Suppressor macrophage (primary cell): Measurements from ENCODE around the gene SLC22A9.
"Not testable (repeated sequence)": the region's sequence is repeated elsewhere in the genome, so short reads cannot be mapped to it uniquely, and the experiment has no call there.

Experiments used
- DNase-seq, 4 experiments: peaks; one replicate each; pipeline ENCODE4 v3.0.0-alpha.2; 2020 to 2022
- total RNA-seq, 17 experiments: gene quantifications; one replicate each; lab custom pipeline; 2026; ENCODE audit warnings: mixed read lengths in 6 of 17, inconsistent platforms in 3 of 17; lab: John Stamatoyannopoulos, UW

The SLC22A9 gene
- total RNA-seq: 0 to 2.1 (median 0) reads per million in 17 experiments

- DNase-seq: no peak
Measured at GRCh38 chr11:63369165-63369970, at the start of gene SLC22A9. Gene SLC22A9 (plus strand): TSS chr11:63369785. CDS start chr11:63370057, 272 bp downstream.

GRCh38 chr11:63321723-63322122 is 47.9 kb upstream of the SLC22A9 start:
- no peak for DNase-seq

DNA sequence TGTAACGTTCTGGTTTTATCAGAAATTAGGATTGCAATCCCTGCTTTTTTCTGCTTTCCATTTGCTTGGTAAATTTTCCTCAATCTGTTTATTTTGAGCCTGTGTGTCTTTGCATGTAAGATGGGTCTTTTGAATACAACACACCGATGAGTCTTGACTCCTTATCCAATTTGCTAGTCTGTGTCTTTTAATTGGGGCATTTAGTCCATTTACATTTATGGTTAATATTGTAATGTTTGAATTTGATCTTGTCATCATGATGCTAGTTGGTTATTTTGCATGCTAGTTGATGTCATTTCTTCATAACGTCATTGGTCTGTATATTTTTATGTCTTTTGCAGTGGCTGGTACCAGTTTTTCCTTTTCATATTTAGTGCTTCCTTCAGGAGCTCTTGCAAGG is 34.5 kb upstream of the SLC22A9 start:
- DNase-seq: not testable (repeated sequence)

DNA sequence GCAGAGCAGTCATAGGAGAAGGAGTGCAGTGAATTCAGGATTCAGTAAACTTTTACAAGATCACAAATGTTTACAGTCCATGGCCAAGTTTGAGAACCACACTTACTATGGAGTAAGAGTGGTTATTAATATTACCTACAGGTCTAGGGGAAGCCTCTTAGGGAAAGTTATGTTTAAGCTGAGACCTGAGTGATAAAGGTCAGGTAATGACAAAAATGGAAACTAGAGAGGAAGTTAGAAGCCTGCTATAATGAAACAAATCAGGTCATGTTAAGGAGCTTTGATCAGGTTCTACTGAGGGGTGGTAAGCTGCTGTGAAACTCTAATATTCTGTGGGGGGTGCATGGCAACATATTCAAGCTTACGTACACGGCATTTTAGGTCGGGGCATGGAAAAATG is 32.5 kb upstream of the SLC22A9 start:
- no peak for DNase-seq

- DNase-seq: no peak
Measured at GRCh38 chr11:63343130-63343529, 26.5 kb upstream of the SLC22A9 start.

DNA sequence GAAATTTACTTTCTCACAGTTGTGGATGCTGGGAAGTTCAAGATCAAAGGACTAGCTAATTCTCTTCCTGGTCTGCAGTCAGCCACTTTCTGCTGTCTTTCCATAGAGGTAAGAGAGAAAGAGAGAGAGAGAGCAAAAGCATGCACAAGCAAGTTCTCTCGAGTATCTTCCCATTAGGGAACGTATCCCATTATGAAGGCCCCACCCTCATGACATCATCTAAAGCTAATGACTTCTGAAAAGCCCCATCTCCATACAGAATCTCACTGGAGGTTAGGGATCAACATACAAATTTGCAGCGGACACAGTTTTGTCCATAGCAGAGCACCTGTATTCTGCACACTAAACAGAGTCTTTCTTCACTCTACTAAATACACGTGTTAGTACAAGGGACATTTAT is 17.4 kb upstream of the SLC22A9 start:
- DNase-seq: no peak

GRCh38 chr11:63362196-63362793 is 7.3 kb upstream of the SLC22A9 start:
- no peak for DNase-seq

DNA sequence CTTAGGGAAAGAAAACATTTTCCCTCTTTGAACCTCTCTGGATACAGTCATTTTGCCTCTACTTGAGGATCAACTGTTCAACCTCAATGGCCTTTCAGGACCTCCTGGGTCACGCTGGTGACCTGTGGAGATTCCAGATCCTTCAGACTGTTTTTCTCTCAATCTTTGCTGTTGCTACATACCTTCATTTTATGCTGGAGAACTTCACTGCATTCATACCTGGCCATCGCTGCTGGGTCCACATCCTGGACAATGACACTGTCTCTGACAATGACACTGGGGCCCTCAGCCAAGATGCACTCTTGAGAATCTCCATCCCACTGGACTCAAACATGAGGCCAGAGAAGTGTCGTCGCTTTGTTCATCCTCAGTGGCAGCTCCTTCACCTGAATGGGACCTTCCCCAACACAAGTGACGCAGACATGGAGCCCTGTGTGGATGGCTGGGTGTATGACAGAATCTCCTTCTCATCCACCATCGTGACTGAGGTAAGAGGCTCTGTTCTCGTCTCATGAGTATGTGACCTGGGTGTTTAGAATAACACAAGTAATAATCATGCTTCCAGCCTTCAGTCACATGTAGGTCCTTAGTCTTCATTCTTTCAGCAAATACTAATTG is 495 bp downstream of the SLC22A9 start:
- no peak for DNase-seq

DNA sequence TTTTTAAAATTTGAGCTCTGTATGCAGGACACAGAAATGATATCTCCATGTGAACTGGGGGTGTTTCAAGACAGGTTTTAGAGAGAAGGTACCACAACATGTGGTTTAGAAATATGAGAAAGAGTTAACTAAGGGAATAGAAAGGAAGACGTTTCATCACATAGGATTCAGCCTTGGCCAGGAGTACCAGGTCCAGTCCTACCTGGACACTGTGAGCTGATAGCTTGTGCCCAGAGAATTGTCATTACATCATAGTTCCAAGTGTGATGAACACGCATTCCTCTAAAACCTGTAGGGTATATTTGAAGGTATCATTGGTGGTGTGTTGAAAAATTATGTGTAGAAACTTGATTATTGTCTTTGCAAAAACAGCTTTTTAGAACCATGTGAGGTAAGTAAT is 1.8 kb downstream of the SLC22A9 start:
- no peak for DNase-seq

DNA sequence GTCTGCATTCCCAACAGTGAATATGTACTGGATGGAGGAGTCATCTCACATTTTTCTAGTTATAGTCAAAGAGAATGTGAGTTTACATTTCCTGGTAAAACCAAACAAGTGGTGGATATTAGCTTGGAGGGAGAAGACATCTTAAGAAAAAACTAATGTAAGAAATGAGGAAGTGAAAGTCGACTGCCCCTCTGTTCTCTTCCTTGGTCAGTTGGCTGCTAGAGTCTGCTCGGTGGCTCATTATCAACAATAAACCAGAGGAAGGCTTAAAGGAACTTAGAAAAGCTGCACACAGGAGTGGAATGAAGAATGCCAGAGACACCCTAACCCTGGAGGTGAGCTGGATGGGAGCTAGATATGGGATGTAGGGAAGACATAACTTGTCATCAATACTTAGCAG is 5.8 kb downstream of the SLC22A9 start:
- peak; percentile 9 to 65 (median 48) for DNase-seq

DNA sequence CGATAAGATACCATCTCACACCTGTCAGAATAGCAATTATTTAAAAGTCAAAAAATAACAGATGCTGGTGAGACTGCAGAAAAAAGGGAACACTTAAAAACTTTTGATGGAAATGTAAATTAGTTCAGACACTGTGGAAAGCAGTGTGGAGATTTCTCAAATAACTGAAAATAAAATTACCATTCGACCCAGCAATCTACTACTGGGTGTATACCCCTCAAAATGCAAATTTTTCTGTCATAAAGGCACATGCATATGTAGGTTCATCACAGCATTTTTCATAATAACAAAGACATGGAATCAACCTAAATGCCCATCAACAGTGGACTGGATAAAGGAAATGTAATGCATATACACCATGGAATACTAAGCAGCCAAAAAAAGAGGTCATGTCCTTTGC is 10.5 kb downstream of the SLC22A9 start:
- no peak for DNase-seq

DNA sequence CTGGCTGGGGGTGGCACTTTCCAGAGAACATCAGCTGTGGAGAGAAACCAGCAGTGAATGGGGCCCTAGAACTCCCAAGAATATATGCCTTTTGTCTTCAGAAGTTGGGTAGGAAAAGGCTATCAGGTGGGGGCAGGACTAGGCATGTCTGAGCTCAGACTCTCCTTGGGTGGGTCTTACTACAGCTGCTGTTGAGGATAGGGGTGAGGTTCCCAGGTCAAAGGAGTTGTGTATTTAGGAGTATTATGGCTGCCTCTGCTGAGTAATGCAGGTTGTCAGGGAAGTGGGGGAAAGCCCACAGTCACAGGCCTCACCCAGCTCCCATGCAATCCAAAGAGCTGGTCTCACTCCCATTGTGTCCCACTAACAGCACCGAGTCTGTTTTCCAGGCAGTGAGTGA is 26.1 kb downstream of the SLC22A9 start:
- no peak for DNase-seq

GRCh38 chr11:63404161-63404935 is 34.8 kb downstream of the SLC22A9 start:
- no peak for DNase-seq

DNA sequence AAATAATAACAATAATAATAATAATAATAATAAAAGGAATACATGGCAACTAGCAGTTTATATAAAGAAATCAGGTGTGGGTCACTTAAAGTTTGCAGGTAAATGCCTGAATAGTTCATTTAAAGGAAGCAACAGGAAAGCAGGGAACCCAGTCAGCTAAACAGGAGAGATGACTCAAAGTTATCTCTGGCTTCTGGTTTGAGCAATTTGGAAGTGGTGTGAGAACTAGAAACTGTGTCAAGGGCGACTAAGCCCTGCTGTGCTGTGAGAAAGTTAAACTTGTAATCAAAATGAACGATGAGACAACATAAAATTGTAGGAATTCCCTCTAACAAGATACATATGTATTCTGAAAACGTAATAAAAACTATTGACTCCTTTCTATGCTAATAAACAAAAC is 35.5 kb downstream of the SLC22A9 start:
- no peak for DNase-seq

- DNase-seq: no peak
Measured at GRCh38 chr11:63406458-63406857, 36.9 kb downstream of the SLC22A9 start.

DNA sequence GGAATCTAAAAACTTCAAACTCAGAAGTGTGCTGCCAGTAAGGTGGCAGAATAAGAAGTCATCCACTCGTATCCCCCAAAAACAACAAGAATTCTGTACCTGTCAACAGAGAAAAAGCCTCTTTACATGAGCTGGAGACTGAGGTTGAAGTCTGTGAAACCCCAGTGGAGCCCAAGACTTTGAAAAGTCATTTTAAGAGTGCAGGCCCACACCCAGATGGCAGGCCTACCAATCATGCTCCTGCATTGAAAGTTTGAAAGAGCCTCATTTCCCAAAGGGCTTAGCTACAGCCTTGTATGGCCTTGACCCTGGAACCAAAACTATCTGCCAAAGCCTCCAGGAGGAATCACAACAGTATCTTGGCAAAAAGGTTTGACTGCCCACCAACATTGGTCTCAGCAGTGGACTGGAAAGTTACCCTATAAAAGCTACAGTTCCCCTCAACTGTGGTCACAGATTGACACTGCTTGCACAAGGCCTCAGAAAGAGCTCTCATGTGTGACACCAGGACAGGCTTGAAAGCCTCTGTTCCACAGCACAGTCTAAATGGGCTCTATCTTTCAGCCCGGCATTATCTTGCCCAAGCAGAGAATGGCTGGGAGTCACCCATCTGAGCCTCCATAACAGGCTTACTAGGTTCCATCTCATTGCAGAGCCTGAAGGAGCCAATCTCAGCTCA is 47.7 kb downstream of the SLC22A9 start:
- DNase-seq: no peak

DNA sequence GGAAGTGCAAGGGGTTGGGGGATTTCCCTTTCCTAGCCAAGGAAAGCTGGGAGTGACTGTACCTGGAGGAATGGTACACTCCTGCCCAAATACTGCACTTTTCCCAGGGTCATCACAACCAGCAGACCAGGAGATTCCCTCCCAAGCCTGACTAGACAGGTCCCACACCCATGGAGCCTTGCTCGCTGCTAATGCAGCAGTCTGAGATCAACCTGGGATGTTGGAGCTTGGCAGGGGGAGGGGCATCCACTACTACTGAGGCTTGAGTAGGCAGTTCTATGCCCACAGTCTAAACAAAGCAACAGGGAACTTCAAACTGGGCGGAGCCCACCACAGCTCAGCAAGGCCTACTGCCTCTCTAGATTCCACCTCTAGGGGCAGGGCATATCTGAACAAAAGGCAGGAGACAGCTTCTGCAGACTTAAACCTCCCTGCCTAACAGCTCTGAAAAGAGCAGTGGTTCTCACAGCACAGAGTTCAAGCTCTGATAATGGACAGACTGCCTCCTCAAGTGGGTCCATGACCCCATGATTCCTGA is 58.5 kb downstream of the SLC22A9 start:
- no peak for DNase-seq

DNA sequence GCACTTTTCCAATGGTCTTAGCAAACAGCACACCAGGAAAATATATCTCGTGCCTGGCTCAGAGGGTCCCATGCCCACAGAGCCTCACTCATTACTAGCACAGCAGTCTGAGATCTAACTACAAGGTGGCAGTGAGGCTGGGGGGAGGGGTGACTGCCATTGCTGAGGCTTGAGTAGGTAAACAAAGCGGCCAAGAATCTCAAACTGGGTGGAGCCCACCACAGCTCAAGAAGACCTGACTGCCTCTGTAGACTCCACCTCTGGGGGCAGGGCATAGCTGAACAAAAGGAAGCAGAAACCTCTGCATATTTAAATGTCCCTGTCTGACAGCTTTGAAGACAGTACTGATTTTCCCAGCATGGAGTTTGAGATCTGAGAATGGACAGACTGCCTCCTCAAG is 61.1 kb downstream of the SLC22A9 start:
- not testable (repeated sequence) for DNase-seq

- DNase-seq: not testable (repeated sequence)
Measured at GRCh38 chr11:63435351-63435750, 65.8 kb downstream of the SLC22A9 start.

GRCh38 chr11:63435831-63436230 is 66.2 kb downstream of the SLC22A9 start:
- not testable (repeated sequence) for DNase-seq

- DNase-seq: no peak
Measured at GRCh38 chr11:63443714-63444113, 74.1 kb downstream of the SLC22A9 start.

DNA sequence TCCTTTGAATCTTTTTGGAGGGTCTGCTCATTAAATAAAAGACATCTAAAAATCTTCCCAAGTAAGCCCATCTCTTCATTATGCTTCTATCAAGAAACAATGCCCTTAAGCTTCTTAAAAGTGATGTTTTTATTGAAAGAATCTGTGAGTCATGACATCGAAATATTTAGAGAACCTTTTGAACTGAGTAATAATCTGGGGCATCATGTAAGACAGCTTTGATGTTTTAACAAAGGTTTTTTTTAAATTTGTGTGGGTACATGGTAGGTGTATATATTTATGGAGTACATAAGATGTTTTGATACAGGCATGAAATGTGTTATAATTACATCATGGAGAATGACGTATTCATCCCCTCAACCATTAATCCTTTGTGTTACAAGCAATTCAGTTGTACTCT is 74.6 kb downstream of the SLC22A9 start:
- no peak for DNase-seq
